H9 (cell line): ENCODE data around the gene RHEX. TPM values are rescaled to one million over a fixed set of nuclear protein-coding genes. Genes with fewer than 3 reads are reported as not detected.

ENCODE experiments used
- DNase-seq: peaks from one replicate; pipeline ENCODE4 v3.0.0-alpha.2; 2017
- H2AFZ ChIP-seq: one replicate; pipeline ENCODE4 v1.6.1; 2013; ENCODE audit warnings: mild to moderate bottlenecking, low read length, control low read depth, moderate library complexity
- H2AK5ac ChIP-seq: 2 replicates; pipeline ENCODE4 v1.6.1; 2013; ENCODE audit warnings: low read length, control low read depth, mixed read lengths; ENCODE audit not compliant: insufficient read length
- H2BK120ac ChIP-seq: one replicate; pipeline ENCODE4 v1.6.1; 2013; ENCODE audit warnings: low read depth, mild to moderate bottlenecking, low read length, control low read depth, inconsistent platforms; ENCODE audit not compliant: poor library complexity, severe bottlenecking
- H2BK12ac ChIP-seq: 2 replicates; pipeline ENCODE4 v1.6.1; 2013; ENCODE audit warnings: low read length, control low read depth, mixed read lengths, low read depth; ENCODE audit not compliant: insufficient read length
- H2BK15ac ChIP-seq: 2 replicates; pipeline ENCODE4 v1.6.1; 2013; ENCODE audit warnings: low read depth, low read length, control low read depth
- H2BK20ac ChIP-seq: one replicate; pipeline ENCODE4 v1.6.1; 2013; ENCODE audit warnings: low read depth, mild to moderate bottlenecking, low read length, control low read depth, inconsistent platforms; ENCODE audit not compliant: poor library complexity, severe bottlenecking
- H2BK5ac ChIP-seq: 2 replicates; pipeline ENCODE4 v1.6.1; 2013; ENCODE audit warnings: low read length, control low read depth, mixed read lengths; ENCODE audit not compliant: insufficient read length
- H3K14ac ChIP-seq: 2 replicates; pipeline ENCODE4 v1.6.1; 2013; ENCODE audit warnings: low read length, control low read depth; ENCODE audit not compliant: insufficient read depth
- H3K18ac ChIP-seq: 2 replicates; pipeline ENCODE4 v1.6.1; 2013; ENCODE audit warnings: low read depth, mild to moderate bottlenecking, mixed read lengths, low read length, control low read depth; ENCODE audit not compliant: insufficient read length
- H3K23ac ChIP-seq: 2 replicates; pipeline ENCODE4 v1.6.1; 2013; ENCODE audit warnings: low read length, control low read depth, mixed read lengths, low read depth; ENCODE audit not compliant: insufficient read length
- H3K23me2 ChIP-seq: 2 replicates; pipeline ENCODE4 v1.6.1; 2013; ENCODE audit warnings: low read depth, mild to moderate bottlenecking, mixed read lengths, low read length, control low read depth; ENCODE audit not compliant: insufficient read length, poor library complexity, severe bottlenecking
- H3K27ac ChIP-seq: 2 replicates; pipeline ENCODE4 v1.5.1; 2013; ENCODE audit warnings: low read length, control low read depth, mixed read lengths, low read depth; ENCODE audit not compliant: insufficient read length
- H3K27me3 ChIP-seq: 2 replicates; pipeline ENCODE4 v1.6.1; 2013; ENCODE audit warnings: low read length, control low read depth, inconsistent platforms; ENCODE audit not compliant: insufficient read depth
- H3K4ac ChIP-seq: 2 replicates; pipeline ENCODE4 v1.6.1; 2013; ENCODE audit warnings: low read depth, mild to moderate bottlenecking, control low read depth, inconsistent platforms, low read length, moderate library complexity
- H3K4me1 ChIP-seq: 2 replicates; pipeline ENCODE4 v1.6.1; 2013; ENCODE audit warnings: low read length, control low read depth, inconsistent platforms; ENCODE audit not compliant: insufficient read depth
- H3K4me2 ChIP-seq: 2 replicates; pipeline ENCODE4 v1.6.1; 2013; ENCODE audit warnings: low read length, control low read depth, mixed read lengths; ENCODE audit not compliant: insufficient read length, insufficient read depth
- H3K56ac ChIP-seq: 2 replicates; pipeline ENCODE4 v1.6.1; 2013; ENCODE audit warnings: low read depth, mild to moderate bottlenecking, mixed read lengths, low read length, control low read depth; ENCODE audit not compliant: insufficient read length
- H3K79me1 ChIP-seq: 2 replicates; pipeline ENCODE4 v1.6.1; 2013; ENCODE audit warnings: low read depth, mild to moderate bottlenecking, moderate library complexity, low read length, control low read depth, inconsistent platforms; ENCODE audit not compliant: insufficient read depth, poor library complexity, severe bottlenecking
- H3K79me2 ChIP-seq: 2 replicates; pipeline ENCODE4 v1.6.1; 2013; ENCODE audit warnings: low read length, control low read depth, inconsistent platforms; ENCODE audit not compliant: insufficient read depth
- H3K9ac ChIP-seq: 2 replicates; pipeline ENCODE4 v1.6.1; 2013; ENCODE audit warnings: low read length, control low read depth, mixed read lengths; ENCODE audit not compliant: insufficient read length; ENCODE audit errors: extremely low read depth
- H3K9me3 ChIP-seq: one replicate; pipeline ENCODE4 v1.6.1; 2013; ENCODE audit warnings: low read depth, low read length, inconsistent platforms; ENCODE audit not compliant: control insufficient read depth
- H3T11ph ChIP-seq: one replicate; pipeline ENCODE4 v1.6.1; 2013; ENCODE audit warnings: mild to moderate bottlenecking, low read length, control low read depth, inconsistent platforms
- H4K20me1 ChIP-seq: one replicate; pipeline ENCODE4 v1.6.1; 2013; ENCODE audit not compliant: control insufficient read depth, insufficient read length, insufficient read depth
- H4K5ac ChIP-seq: 2 replicates; pipeline ENCODE4 v1.6.1; 2013; ENCODE audit warnings: low read depth, mild to moderate bottlenecking, mixed read lengths, low read length, control low read depth; ENCODE audit not compliant: insufficient read length
- H4K8ac ChIP-seq: replicated peaks from 2 replicates; pipeline ENCODE4 v1.6.1; 2013; ENCODE audit warnings: low read length, control low read depth, mixed read lengths, low read depth; ENCODE audit not compliant: insufficient read length
- H4K91ac ChIP-seq: 2 replicates; pipeline ENCODE4 v1.6.1; 2013; ENCODE audit warnings: low read depth, mild to moderate bottlenecking, moderate library complexity, mixed read lengths, low read length, control low read depth; ENCODE audit not compliant: insufficient read length
- H3K27ac Mint-ChIP-seq, 3 experiments: 2 replicates in 2 of 3; 3 replicates in 1 of 3; pipeline ENCODE4 v1.8.0; 2020 to 2021; ENCODE audit warnings: mixed read lengths in 3 of 3, mild to moderate bottlenecking in 1 of 3, moderate library complexity in 1 of 3
- H3K27me3 Mint-ChIP-seq: 2 replicates; pipeline ENCODE4 v1.8.0; 2021; ENCODE audit warnings: low read depth, mild to moderate bottlenecking, moderate library complexity, mixed read lengths
- H3K36me3 Mint-ChIP-seq, 3 experiments: 2 replicates in 2 of 3; 3 replicates in 1 of 3; pipeline ENCODE4 v1.8.0; 2020 to 2021; ENCODE audit warnings: low read depth in 3 of 3, mixed read lengths in 3 of 3; ENCODE audit not compliant: insufficient read depth in 1 of 3
- H3K4me1 Mint-ChIP-seq, 2 experiments: 2 replicates each; pipeline ENCODE4 v1.8.0; 2020; ENCODE audit warnings: mixed read lengths in 2 of 2
- H3K4me3 Mint-ChIP-seq, 2 experiments: 2 replicates in 1 of 2; 3 replicates in 1 of 2; pipeline ENCODE4 v1.8.0; 2020 to 2021; ENCODE audit warnings: mild to moderate bottlenecking in 2 of 2, mixed read lengths in 2 of 2, moderate library complexity in 1 of 2
- H3K9me3 Mint-ChIP-seq, 2 experiments: 2 replicates in 1 of 2; 3 replicates in 1 of 2; pipeline ENCODE4 v1.8.0; 2020; ENCODE audit warnings: mild to moderate bottlenecking in 2 of 2, mixed read lengths in 2 of 2, moderate library complexity in 1 of 2
- WGBS: extraction: QIAGEN DNeasy Blood & Tissue Kit; methylation state at CpG from one replicate; pipeline ENCODE4 v1.1.7; 2013; ENCODE audit warnings: missing lambda C conversion rate, low lambda C conversion rate, mixed read lengths; ENCODE audit not compliant: insufficient read length; ENCODE audit errors: extremely low coverage; 5-methylcytosine and 5-hydroxymethylcytosine counted together
- total RNA-seq: library from RNA; stranded (reverse); gene quantifications from 2 replicates; pipeline ENCODE4 v1.2.1, GENCODE V29; 2021
- TF ChIP-seq, protein P1 (sequence below): fragments of 200-600 bp; sonication (generic); conservative IDR thresholded peaks from 3 replicates; pipeline ENCODE4 v1.8.0; 2021; ENCODE audit warnings: antibody characterized with exemption, mild to moderate bottlenecking

Gene RHEX
- total RNA-seq, 1 experiment from 2014 or later: not detected

DNA sequence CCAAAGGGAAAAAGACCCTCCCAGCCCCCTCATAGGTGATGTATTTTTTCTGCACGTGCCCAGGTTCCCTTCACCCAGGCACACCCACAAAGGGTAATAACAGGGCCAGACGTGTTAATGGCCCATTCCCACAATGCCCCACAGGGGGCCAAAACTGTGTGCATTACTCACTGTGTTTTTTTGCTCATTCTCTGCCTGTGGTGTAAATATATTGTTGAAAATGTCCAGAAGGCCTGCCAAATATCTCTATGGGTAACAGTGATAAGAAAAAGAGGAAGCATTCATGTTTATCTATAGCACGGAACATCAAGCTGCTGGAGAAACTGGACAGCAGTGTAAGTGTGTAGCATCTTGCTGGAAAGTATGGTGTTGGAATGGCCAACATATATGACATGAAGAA, 21.9 kb downstream of the RHEX start:
- Histone ChIP-seq H2BK5ac (no peak overlapping the region), H3K18ac (no peak overlapping the region), H2AK5ac (no peak overlapping the region), H3K56ac (no peak overlapping the region), H3K27ac (no peak overlapping the region), H2BK15ac (no peak overlapping the region), H4K5ac (no peak overlapping the region), H4K8ac (no peak overlapping the region), H4K20me1 (no peaks in the 10 kb centered on the region), H3K23me2 (no peaks in the 10 kb centered on the region), H3K79me1 (no peaks in the 10 kb centered on the region), H3K4ac (no peak overlapping the region), H3K4me1 (peaks cover 8% of the 10 kb centered on the region; the same call in 1 of the 2 replicates), H3K9me3 (no peaks in the 10 kb centered on the region), H3K23ac (no peak overlapping the region), H3K79me2 (no peaks in the 10 kb centered on the region), H2AFZ (no peak overlapping the region), H2BK12ac (no peak overlapping the region), H3K14ac (no peak overlapping the region), H2BK120ac (no peak overlapping the region), H3T11ph (no peak overlapping the region), H3K4me2 (no peak overlapping the region), H4K91ac (no peak overlapping the region), H3K27me3 (no peaks in the 10 kb centered on the region), H3K9ac (no peak overlapping the region), H2BK20ac (no peak overlapping the region)
- H3K4me3 Mint-ChIP-seq: no peak overlapping the region
- H3K4me1 Mint-ChIP-seq: peaks cover 16 to 27% of the 10 kb centered on the region in 2 experiments
- H3K36me3 Mint-ChIP-seq: no peaks in the 10 kb centered on the region
- DNase-seq: no peak
- TF ChIP-seq, protein P1, sequence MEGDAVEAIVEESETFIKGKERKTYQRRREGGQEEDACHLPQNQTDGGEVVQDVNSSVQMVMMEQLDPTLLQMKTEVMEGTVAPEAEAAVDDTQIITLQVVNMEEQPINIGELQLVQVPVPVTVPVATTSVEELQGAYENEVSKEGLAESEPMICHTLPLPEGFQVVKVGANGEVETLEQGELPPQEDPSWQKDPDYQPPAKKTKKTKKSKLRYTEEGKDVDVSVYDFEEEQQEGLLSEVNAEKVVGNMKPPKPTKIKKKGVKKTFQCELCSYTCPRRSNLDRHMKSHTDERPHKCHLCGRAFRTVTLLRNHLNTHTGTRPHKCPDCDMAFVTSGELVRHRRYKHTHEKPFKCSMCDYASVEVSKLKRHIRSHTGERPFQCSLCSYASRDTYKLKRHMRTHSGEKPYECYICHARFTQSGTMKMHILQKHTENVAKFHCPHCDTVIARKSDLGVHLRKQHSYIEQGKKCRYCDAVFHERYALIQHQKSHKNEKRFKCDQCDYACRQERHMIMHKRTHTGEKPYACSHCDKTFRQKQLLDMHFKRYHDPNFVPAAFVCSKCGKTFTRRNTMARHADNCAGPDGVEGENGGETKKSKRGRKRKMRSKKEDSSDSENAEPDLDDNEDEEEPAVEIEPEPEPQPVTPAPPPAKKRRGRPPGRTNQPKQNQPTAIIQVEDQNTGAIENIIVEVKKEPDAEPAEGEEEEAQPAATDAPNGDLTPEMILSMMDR: no peak
- no peaks in the 10 kb centered on the region for H3K9me3 Mint-ChIP-seq
- WGBS: no CpG with 5 or more reads among the region's 3 CpGs
- H3K27me3 Mint-ChIP-seq: peaks cover 5% of the 10 kb centered on the region
- H3K27ac Mint-ChIP-seq: no peak overlapping the region
